IPS-20b (cell line): ENCODE measurements around the gene FLRT3.

Experiments
- H3K27ac ChIP-seq: one replicate; pipeline ENCODE4 v1.5.1; 2013; ENCODE audit warnings: low read length
- H3K27me3 ChIP-seq: 2 replicates; pipeline ENCODE4 v1.6.1; 2013; ENCODE audit warnings: mild to moderate bottlenecking, low read length, inconsistent platforms; ENCODE audit not compliant: insufficient read depth
- H3K36me3 ChIP-seq: 2 replicates; pipeline ENCODE4 v1.6.1; 2013; ENCODE audit warnings: low read depth, mild to moderate bottlenecking, inconsistent platforms, low read length, moderate library complexity; ENCODE audit not compliant: insufficient read depth
- H3K4me1 ChIP-seq: 2 replicates; pipeline ENCODE4 v1.6.1; 2013; ENCODE audit warnings: mild to moderate bottlenecking, control low read depth, inconsistent platforms, low read length, moderate library complexity; ENCODE audit not compliant: insufficient read depth
- H3K4me3 ChIP-seq: 2 replicates; pipeline ENCODE4 v1.5.1; 2013; ENCODE audit warnings: mild to moderate bottlenecking, low read length, inconsistent platforms
- H3K9ac ChIP-seq: 2 replicates; pipeline ENCODE4 v1.6.1; 2013; ENCODE audit warnings: low read depth, mild to moderate bottlenecking, inconsistent platforms, low read length, moderate library complexity
- H3K9me3 ChIP-seq: 2 replicates; pipeline ENCODE4 v1.6.1; 2013; ENCODE audit warnings: mild to moderate bottlenecking, low read depth, low read length, inconsistent platforms; ENCODE audit not compliant: insufficient read depth

FLRT3 gene

GRCh38 chr20:14288341-14289330, 48.8 kb downstream of the FLRT3 start:
- H3K27me3 ChIP-seq: no peaks in the 10 kb centered on the region
- no peaks in the 10 kb centered on the region for H3K9me3 ChIP-seq
- H3K36me3 ChIP-seq: no peaks in the 10 kb centered on the region
- no peak overlapping the region for H3K27ac ChIP-seq
- no peak overlapping the region for H3K9ac ChIP-seq
- H3K4me1 ChIP-seq: no peaks in the 10 kb centered on the region
- H3K4me3 ChIP-seq: no peak overlapping the region

- no peaks in the 10 kb centered on the region for H3K9me3 ChIP-seq
- H3K27me3 ChIP-seq: no peaks in the 10 kb centered on the region
- H3K36me3 ChIP-seq: no peaks in the 10 kb centered on the region
- no peak overlapping the region for H3K4me3 ChIP-seq
- H3K27ac ChIP-seq: no peak overlapping the region
- no peak overlapping the region for H3K9ac ChIP-seq
- no peaks in the 10 kb centered on the region for H3K4me1 ChIP-seq
Measured at GRCh38 chr20:14284443-14284842, 53.0 kb downstream of the FLRT3 start.

GRCh38 chr20:14282140-14282539, 55.3 kb downstream of the FLRT3 start:
- Histone ChIP-seq H3K9me3 (no peaks in the 10 kb centered on the region), H3K27me3 (no peaks in the 10 kb centered on the region), H3K4me3 (no peak overlapping the region), H3K9ac (no peak overlapping the region), H3K27ac (no peak overlapping the region), H3K4me1 (no peaks in the 10 kb centered on the region), H3K36me3 (no peaks in the 10 kb centered on the region)
